H1 (cell line): Measurements from ENCODE around the gene LRRC74B. TPM values are rescaled to one million over a fixed set of nuclear protein-coding genes. Genes with fewer than 3 reads are reported as not detected.

Experiments used
- BCL11A ChIP-seq, 2 experiments: IDR thresholded peaks; one replicate each; pipeline ENCODE4 v1.6.1; 2011; ENCODE audit warnings: low read depth in 2 of 2, low read length in 2 of 2, mild to moderate bottlenecking in 2 of 2
- SP1 ChIP-seq: IDR thresholded peaks from 2 replicates; pipeline ENCODE4 v1.6.1; 2011; ENCODE audit warnings: low read depth, low read length
- ZNF274 ChIP-seq: IDR thresholded peaks from 2 replicates; pipeline ENCODE4 v1.7.0; 2012; ENCODE audit warnings: low read length, borderline replicate concordance; ENCODE audit errors: extremely low read depth
- polyA plus RNA-seq, 7 experiments: library from polyadenylated mRNA; depleted of rRNA in 3 of 7; stranded (reverse) in 5 of 7; unstranded in 2 of 7; fragments of >200 nt in 5 of 7; fragments of 200-250 nt in 2 of 7; gene quantifications; 1 replicate in 5 of 7; 2 replicates in 1 of 7; 4 replicates in 1 of 7; pipeline versions ENCODE4 v1.2.1 to v1.2.3, GENCODE V29; 2011 to 2013; ENCODE audit warnings: missing spikeins in 2 of 7, mixed read lengths in 2 of 7
- total RNA-seq: library from RNA; stranded (reverse); fragmentation: NEBNext Ultra II Directional; extraction: Animal tissue kit (Norgen Biotek cat#: 25700); gene quantifications from 2 replicates; pipeline ENCODE4 v1.2.1, GENCODE V29; 2021
- TF ChIP-seq, protein P1 (sequence below): fragments of 300-600 bp; sonication (generic); IDR thresholded peaks from 2 replicates; pipeline ENCODE4 v1.7.1; 2012; ENCODE audit warnings: low read length, moderate library complexity, mild to moderate bottlenecking, inconsistent platforms; ENCODE audit not compliant: insufficient replicate concordance

LRRC74B gene
- total and polyA plus RNA-seq, 2 of the 8 experiments (the other 6 are each of a cell fraction or from before 2014, with no cell fraction given): not detected

DNA sequence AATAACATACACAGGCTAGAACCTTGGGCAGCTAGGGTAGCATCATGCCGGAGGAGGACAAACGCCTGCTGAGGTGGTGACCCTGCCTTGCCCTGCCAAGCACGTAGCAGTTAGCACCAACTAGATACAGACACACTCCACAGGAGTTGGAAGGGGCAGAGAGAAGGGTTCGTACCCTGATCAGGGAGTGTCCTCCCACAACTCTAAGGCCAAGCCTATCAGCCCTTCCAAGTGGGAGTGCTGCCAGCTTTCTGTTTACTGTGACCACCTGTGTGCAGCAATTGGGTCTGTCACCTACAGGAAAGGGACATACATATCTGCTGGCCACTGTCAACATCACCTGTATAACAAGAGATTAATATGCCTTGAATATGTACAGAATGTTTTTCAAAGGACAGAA lies 42.0 kb upstream of the LRRC74B start (continued):
- TF ChIP-seq, protein P1, sequence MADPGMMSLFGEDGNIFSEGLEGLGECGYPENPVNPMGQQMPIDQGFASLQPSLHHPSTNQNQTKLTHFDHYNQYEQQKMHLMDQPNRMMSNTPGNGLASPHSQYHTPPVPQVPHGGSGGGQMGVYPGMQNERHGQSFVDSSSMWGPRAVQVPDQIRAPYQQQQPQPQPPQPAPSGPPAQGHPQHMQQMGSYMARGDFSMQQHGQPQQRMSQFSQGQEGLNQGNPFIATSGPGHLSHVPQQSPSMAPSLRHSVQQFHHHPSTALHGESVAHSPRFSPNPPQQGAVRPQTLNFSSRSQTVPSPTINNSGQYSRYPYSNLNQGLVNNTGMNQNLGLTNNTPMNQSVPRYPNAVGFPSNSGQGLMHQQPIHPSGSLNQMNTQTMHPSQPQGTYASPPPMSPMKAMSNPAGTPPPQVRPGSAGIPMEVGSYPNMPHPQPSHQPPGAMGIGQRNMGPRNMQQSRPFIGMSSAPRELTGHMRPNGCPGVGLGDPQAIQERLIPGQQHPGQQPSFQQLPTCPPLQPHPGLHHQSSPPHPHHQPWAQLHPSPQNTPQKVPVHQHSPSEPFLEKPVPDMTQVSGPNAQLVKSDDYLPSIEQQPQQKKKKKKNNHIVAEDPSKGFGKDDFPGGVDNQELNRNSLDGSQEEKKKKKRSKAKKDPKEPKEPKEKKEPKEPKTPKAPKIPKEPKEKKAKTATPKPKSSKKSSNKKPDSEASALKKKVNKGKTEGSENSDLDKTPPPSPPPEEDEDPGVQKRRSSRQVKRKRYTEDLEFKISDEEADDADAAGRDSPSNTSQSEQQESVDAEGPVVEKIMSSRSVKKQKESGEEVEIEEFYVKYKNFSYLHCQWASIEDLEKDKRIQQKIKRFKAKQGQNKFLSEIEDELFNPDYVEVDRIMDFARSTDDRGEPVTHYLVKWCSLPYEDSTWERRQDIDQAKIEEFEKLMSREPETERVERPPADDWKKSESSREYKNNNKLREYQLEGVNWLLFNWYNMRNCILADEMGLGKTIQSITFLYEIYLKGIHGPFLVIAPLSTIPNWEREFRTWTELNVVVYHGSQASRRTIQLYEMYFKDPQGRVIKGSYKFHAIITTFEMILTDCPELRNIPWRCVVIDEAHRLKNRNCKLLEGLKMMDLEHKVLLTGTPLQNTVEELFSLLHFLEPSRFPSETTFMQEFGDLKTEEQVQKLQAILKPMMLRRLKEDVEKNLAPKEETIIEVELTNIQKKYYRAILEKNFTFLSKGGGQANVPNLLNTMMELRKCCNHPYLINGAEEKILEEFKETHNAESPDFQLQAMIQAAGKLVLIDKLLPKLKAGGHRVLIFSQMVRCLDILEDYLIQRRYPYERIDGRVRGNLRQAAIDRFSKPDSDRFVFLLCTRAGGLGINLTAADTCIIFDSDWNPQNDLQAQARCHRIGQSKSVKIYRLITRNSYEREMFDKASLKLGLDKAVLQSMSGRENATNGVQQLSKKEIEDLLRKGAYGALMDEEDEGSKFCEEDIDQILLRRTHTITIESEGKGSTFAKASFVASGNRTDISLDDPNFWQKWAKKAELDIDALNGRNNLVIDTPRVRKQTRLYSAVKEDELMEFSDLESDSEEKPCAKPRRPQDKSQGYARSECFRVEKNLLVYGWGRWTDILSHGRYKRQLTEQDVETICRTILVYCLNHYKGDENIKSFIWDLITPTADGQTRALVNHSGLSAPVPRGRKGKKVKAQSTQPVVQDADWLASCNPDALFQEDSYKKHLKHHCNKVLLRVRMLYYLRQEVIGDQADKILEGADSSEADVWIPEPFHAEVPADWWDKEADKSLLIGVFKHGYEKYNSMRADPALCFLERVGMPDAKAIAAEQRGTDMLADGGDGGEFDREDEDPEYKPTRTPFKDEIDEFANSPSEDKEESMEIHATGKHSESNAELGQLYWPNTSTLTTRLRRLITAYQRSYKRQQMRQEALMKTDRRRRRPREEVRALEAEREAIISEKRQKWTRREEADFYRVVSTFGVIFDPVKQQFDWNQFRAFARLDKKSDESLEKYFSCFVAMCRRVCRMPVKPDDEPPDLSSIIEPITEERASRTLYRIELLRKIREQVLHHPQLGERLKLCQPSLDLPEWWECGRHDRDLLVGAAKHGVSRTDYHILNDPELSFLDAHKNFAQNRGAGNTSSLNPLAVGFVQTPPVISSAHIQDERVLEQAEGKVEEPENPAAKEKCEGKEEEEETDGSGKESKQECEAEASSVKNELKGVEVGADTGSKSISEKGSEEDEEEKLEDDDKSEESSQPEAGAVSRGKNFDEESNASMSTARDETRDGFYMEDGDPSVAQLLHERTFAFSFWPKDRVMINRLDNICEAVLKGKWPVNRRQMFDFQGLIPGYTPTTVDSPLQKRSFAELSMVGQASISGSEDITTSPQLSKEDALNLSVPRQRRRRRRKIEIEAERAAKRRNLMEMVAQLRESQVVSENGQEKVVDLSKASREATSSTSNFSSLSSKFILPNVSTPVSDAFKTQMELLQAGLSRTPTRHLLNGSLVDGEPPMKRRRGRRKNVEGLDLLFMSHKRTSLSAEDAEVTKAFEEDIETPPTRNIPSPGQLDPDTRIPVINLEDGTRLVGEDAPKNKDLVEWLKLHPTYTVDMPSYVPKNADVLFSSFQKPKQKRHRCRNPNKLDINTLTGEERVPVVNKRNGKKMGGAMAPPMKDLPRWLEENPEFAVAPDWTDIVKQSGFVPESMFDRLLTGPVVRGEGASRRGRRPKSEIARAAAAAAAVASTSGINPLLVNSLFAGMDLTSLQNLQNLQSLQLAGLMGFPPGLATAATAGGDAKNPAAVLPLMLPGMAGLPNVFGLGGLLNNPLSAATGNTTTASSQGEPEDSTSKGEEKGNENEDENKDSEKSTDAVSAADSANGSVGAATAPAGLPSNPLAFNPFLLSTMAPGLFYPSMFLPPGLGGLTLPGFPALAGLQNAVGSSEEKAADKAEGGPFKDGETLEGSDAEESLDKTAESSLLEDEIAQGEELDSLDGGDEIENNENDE: no peak
- TF ChIP-seq ZNF274: no peak
- no peak for TF ChIP-seq BCL11A (IDR thresholded peaks at IDR 0.05; ENCODE audit: low read depth in 2 of 2, low read length in 2 of 2)
- TF ChIP-seq SP1: no peak
